ENCODE measurements around the gene HOXB9.

The HOXB9 gene

DNA sequence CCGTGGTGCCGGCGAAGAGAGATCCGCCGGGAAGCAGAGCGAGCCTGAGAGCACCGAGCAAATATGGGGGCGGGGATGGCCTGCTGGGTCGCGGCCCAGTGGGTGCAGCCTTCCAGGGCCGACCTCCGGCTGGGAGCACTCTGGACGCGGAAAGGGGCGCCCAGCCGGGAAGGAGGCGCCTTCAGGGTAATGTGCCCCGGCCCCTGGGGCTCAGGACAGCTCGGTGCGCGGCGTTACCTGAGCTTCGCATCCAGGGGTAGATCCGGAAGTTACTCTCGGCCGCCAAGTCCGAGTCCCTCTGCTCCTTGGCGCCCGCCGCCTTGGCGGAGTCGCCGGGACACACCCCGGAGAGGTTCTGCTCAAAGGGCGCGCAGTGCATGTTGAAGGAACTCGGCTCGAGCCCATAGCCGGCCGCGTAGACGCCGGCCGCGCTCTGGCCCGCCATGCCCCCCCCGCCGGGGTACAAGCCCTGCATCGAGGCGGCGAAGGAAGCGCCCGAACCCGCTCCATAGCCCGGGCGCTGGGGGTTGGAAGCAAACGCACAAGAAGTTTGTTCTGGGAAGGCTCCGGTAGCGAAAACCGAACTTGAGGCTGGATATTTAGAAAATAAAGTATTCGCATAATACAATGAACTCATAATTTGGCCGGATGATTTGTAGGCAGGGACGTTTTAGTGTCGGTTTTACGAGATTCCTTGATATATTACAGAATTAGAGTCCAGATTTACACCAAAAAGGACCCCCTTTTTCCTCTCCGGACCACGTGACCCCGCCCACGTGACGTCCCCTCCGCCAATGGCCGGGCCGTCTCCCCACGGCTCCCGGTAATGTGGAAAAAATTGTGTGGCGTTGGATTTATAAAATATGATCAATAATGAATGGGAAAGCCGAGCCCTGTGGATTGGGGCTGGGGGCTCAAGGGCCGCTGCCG lies 15.6 kb downstream of the HOXB9 start, which contains the start of gene HOXB7:
TSS of gene HOXB7 (minus strand) at position 736 of the 930 bp plus-strand sequence. CDS start at position 637, 99 bp downstream.
- TF ChIP-seq, protein P1, sequence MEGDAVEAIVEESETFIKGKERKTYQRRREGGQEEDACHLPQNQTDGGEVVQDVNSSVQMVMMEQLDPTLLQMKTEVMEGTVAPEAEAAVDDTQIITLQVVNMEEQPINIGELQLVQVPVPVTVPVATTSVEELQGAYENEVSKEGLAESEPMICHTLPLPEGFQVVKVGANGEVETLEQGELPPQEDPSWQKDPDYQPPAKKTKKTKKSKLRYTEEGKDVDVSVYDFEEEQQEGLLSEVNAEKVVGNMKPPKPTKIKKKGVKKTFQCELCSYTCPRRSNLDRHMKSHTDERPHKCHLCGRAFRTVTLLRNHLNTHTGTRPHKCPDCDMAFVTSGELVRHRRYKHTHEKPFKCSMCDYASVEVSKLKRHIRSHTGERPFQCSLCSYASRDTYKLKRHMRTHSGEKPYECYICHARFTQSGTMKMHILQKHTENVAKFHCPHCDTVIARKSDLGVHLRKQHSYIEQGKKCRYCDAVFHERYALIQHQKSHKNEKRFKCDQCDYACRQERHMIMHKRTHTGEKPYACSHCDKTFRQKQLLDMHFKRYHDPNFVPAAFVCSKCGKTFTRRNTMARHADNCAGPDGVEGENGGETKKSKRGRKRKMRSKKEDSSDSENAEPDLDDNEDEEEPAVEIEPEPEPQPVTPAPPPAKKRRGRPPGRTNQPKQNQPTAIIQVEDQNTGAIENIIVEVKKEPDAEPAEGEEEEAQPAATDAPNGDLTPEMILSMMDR (IDR thresholded peaks at IDR 0.05), result no peak

DNA sequence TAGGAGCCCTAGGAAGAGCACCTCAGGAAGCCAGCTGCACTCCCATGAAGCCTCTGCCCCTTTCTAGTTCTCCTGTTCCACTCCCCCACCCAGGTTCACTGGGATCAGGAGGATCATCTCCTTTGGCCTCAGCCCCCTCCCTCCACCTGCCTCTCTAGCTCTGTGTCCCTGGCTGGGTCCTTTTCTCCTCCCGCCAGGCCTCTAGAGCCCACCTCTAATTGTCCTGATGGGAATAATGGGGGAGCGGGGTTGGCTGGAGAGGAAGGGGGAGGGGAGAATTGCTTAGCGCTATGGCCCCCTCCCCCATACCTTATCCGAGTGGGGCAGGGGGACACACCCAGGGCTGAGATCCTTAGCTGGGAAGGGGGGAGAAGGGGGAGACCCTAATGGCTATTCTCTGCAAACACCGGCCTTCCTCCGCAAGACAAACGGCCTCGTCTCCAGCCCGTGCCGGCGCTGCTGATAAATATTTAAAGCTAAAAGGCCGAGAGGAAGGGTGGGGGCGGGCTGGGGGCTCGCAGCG lies 16.3 kb downstream of the HOXB9 start:
- TF ChIP-seq, protein P1 (IDR thresholded peaks at IDR 0.05), result no peak

DNA sequence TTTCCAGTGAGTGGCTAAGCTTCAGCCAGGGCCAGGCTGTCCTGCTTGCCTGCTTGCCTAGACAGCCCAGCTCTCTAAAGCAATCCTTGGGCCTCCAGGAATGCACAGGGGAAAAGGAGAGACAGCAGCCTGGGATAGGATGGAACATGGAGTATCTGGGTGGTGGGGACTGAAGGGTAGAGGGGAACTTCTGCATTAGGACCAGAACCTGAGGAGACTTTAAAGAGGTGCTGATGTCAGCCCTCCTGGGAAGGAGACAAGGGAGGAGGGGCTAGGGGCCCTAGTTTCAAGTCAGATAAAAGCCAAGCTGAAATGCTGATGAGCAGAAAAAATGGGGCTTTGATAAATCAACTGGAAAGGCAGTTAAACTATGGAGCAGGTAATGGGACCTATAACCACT lies 17.1 kb downstream of the HOXB9 start:
- TF ChIP-seq, protein P1 (IDR thresholded peaks at IDR 0.05), result no peak

DNA sequence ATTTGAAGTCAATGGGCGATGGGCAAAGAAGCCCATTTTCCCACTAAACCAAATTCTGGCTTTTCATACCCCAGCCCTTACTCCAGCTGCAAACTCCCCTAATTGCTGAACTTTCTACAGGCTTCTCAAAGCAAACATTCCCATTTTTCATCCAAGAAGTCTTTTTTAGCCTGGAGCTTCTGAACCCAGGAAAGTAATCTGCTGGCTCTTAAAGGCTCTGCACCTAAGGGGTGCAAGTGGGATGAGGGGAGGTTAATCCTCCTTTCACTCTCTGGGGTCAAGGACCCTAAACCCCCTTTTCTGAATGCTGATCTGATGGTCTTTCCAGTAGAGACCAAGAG lies 17.7 kb downstream of the HOXB9 start:
- TF ChIP-seq, protein P1 (IDR thresholded peaks at IDR 0.05), result no peak

DNA sequence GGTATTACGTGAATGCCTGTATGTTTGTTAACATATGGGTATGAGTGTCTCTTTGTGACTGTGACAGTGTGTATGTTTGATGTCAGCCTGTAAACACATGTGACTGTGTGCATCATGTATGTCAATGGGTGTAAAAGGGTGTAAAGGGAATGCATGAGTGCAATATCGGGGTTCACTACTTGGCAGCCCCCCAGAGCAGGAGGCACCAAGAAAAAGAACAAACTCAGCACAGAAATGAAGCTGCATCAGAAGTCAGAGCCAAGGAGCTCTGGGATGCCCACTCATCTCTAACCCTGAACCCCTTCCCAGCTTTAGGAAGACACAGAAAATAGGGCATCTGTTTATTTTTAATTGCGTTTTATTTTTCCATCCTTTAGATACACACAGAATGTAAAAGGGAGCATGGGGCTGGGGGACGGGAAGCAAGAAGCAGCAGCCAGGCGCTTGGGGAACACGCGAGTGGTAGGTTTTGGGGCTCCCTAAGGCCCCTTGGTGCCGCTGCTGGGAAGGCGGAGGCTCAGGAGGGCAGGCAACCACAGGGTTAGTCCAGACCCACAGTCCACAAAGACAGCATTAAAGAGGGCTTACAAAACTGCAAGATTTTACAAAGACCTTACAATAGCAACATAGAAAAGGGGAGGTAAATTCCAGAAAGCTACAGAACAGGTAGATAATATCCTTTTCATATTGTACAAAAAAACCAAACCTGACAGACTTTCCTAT lies 19.1 kb downstream of the HOXB9 start:
- TF ChIP-seq, protein P1 (IDR thresholded peaks at IDR 0.05), result no peak

DNA sequence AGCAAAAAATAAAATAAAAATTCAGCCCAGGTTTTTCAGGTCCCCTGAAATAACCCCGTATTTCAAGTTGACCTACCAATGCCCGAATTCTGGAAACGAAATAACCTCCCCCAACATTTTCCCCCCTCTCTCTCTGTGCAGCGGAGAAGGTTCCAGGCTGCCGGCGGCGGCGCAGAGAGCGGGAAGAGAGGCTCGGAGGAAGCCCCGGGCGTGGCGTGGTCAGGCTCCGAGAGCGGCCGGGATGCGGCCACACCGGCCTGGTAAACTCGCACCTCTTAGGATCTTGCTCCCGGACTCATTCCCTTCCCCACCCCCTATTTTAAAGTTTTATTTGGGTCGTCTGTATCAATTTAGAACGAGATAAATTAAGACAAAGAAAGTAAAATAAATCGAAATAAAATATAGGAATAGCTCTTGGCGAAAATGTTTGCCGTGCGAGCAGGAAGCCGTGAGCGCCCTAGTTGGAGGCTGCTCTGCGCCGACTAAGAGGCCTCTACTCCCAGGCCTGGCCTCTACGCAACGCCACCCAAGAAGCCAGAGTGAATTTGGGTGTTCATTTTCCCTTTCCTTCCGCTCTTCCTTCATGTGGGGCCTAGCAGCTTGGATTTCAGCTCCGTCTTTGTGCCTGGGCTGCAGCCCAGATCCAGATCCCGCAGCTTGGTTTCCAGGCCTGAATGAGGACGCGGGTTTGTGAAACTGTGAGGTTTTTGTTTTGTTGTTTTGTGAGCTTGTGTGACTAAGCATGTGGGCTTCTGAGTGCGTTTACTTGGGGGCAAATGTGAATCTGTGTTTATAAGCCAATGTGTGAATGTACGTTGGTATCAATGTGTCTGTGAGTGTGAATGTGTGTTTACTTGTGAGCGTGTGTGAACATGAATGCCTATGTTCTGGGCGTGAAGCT lies 19.9 kb downstream of the HOXB9 start:
- TF ChIP-seq, protein P1 (IDR thresholded peaks at IDR 0.05), result no peak
